IMR-90 (cell line): ENCODE data around the gene CEP162. TPM values are rescaled to one million over a fixed set of nuclear protein-coding genes. Genes with fewer than 3 reads are reported as not detected.

Experiments
- ATAC-seq: fragments of 200-7000 bp; cut with Tn5 transposase; 2 replicates; pipeline ENCODE4 v1.9.1; 2020; ENCODE audit warnings: low read depth, mild to moderate bottlenecking, moderate library complexity
- BruUV-seq: library from RNA; stranded (reverse); fragments of 400-500 nt; replicated peaks from 2 replicates; lab custom pipeline; 2021; lab: Mats Ljungman, UMichigan
- CTCF ChIA-PET: fragments of 300-600 bp; formaldehyde crosslinking; extraction: SDS; loops from one replicate; lab custom pipeline; 2021; ENCODE audit warnings: antibody characterized with exemption; lab: Yijun Ruan, JAX
- POLR2A ChIA-PET: fragments of 300-600 bp; sonication (Branson Sonifier 250); formaldehyde crosslinking; loops from one replicate; lab custom pipeline; 2022; ENCODE audit warnings: antibody characterized with exemption; ENCODE audit not compliant: unreplicated experiment; lab: Charles Lee
- DNase-seq: peaks from one replicate; pipeline ENCODE4 v3.0.0; 2013
- H2AFZ ChIP-seq: replicated peaks from 2 replicates; pipeline ENCODE3; 2013; ENCODE audit warnings: low read length, mild to moderate bottlenecking; ENCODE audit not compliant: poor library complexity
- H2AK5ac ChIP-seq: 2 replicates; pipeline ENCODE4 v1.6.1; 2013; ENCODE audit warnings: low read depth, low read length, inconsistent platforms
- H2AK9ac ChIP-seq: replicated peaks from 2 replicates; pipeline ENCODE3; 2013; ENCODE audit warnings: mild to moderate bottlenecking, low read depth, low read length, moderate library complexity; ENCODE audit not compliant: poor library complexity
- H2BK120ac ChIP-seq: 2 replicates; pipeline ENCODE4 v1.6.1; 2013; ENCODE audit warnings: low read depth, low read length, inconsistent platforms
- H2BK15ac ChIP-seq: 3 replicates; pipeline ENCODE4 v1.6.1; 2013; ENCODE audit warnings: low read depth, low read length, inconsistent platforms
- H2BK20ac ChIP-seq: 2 replicates; pipeline ENCODE4 v1.6.1; 2013; ENCODE audit warnings: low read depth, mild to moderate bottlenecking, inconsistent platforms, low read length, moderate library complexity
- H2BK5ac ChIP-seq: 2 replicates; pipeline ENCODE4 v1.6.1; 2013; ENCODE audit warnings: mild to moderate bottlenecking, low read depth, low read length, inconsistent platforms; ENCODE audit not compliant: poor library complexity, severe bottlenecking
- H3K14ac ChIP-seq: replicated peaks from 2 replicates; pipeline ENCODE4 v1.6.1; 2013; ENCODE audit warnings: low read depth, low read length, inconsistent platforms
- H3K18ac ChIP-seq: 2 replicates; pipeline ENCODE4 v1.6.1; 2013; ENCODE audit warnings: low read depth, low read length, control low read depth
- H3K23ac ChIP-seq: 2 replicates; pipeline ENCODE4 v1.6.1; 2013; ENCODE audit warnings: low read depth, low read length, inconsistent platforms
- H3K27ac ChIP-seq: 2 replicates; pipeline ENCODE4 v1.5.1; 2013; ENCODE audit warnings: mild to moderate bottlenecking, control low read depth, low read length; ENCODE audit not compliant: insufficient read depth
- H3K27me3 ChIP-seq: 2 replicates; pipeline ENCODE4 v1.6.1; 2013; ENCODE audit warnings: low read length; ENCODE audit not compliant: control insufficient read depth, insufficient read depth
- H3K36me3 ChIP-seq: 2 replicates; pipeline ENCODE4 v1.6.1; 2013; ENCODE audit warnings: low read length, mixed read lengths; ENCODE audit not compliant: control insufficient read depth, insufficient read depth
- H3K4ac ChIP-seq: 2 replicates; pipeline ENCODE4 v1.6.1; 2013; ENCODE audit warnings: low read depth, low read length, inconsistent platforms
- H3K4me1 ChIP-seq: 2 replicates; pipeline ENCODE4 v1.6.1; 2013; ENCODE audit warnings: low read length, mixed read lengths; ENCODE audit not compliant: control insufficient read depth, insufficient read depth
- H3K4me2 ChIP-seq: 2 replicates; pipeline ENCODE4 v1.6.1; 2013; ENCODE audit warnings: low read depth, mild to moderate bottlenecking, control low read depth, low read length, moderate library complexity
- H3K4me3 ChIP-seq: 2 replicates; pipeline ENCODE4 v1.5.1; 2013; ENCODE audit warnings: low read depth, mild to moderate bottlenecking, control low read depth, low read length, moderate library complexity; ENCODE audit not compliant: insufficient read depth
- H3K56ac ChIP-seq: 2 replicates; pipeline ENCODE4 v1.6.1; 2013; ENCODE audit warnings: low read length, inconsistent platforms; ENCODE audit not compliant: insufficient read depth; ENCODE audit errors: extremely low read depth
- H3K79me1 ChIP-seq, 2 experiments: 2 replicates each; pipeline ENCODE4 v1.6.1; 2013; ENCODE audit warnings: low read length in 2 of 2, inconsistent platforms in 1 of 2, low read depth in 1 of 2
- H3K9ac ChIP-seq: 2 replicates; pipeline ENCODE4 v1.6.1; 2013; ENCODE audit warnings: low read depth, low read length, control low read depth
- H3K9me1 ChIP-seq: 2 replicates; pipeline ENCODE4 v1.6.1; 2013; ENCODE audit warnings: low read length, inconsistent platforms; ENCODE audit not compliant: insufficient read depth
- H3K9me3 ChIP-seq: 2 replicates; pipeline ENCODE4 v1.6.1; 2013; ENCODE audit warnings: low read length; ENCODE audit not compliant: control insufficient read depth, insufficient read depth
- H4K20me1 ChIP-seq: 2 replicates; pipeline ENCODE4 v1.6.1; 2013; ENCODE audit warnings: low read length, inconsistent platforms; ENCODE audit not compliant: insufficient read depth
- H4K5ac ChIP-seq: 2 replicates; pipeline ENCODE4 v1.6.1; 2013; ENCODE audit warnings: mild to moderate bottlenecking, low read depth, low read length, control low read depth
- H4K8ac ChIP-seq, 2 experiments: 2 replicates each; pipeline ENCODE4 v1.6.1; 2013; ENCODE audit warnings: low read depth in 2 of 2, low read length in 2 of 2, control low read depth in 1 of 2, inconsistent platforms in 1 of 2
- H4K91ac ChIP-seq: 2 replicates; pipeline ENCODE4 v1.6.1; 2013; ENCODE audit warnings: low read depth, low read length, inconsistent platforms; ENCODE audit not compliant: insufficient read depth
- BHLHE40 ChIP-seq: fragments of 150-350 bp; IDR thresholded peaks from 2 replicates; pipeline ENCODE4 v1.6.1; 2016; ENCODE audit warnings: mild to moderate bottlenecking, low read depth, low read length
- CEBPB ChIP-seq: IDR thresholded peaks from 2 replicates; pipeline ENCODE4 v1.6.1; 2012; ENCODE audit warnings: low read depth, low read length, improper control_type of control experiment
- CHD1 ChIP-seq: IDR thresholded peaks from 2 replicates; pipeline ENCODE4 v1.6.1; 2012; ENCODE audit warnings: low read depth, low read length, improper control_type of control experiment
- FOS ChIP-seq: fragments of 150-350 bp; IDR thresholded peaks from 2 replicates; pipeline ENCODE4 v1.6.1; 2016; ENCODE audit warnings: low read depth, low read length
- MAZ ChIP-seq: IDR thresholded peaks from 2 replicates; pipeline ENCODE4 v1.6.1; 2012; ENCODE audit warnings: low read depth, mild to moderate bottlenecking, low read length, improper control_type of control experiment, moderate library complexity, borderline replicate concordance
- NFE2L2 ChIP-seq: fragments of 150-350 bp; IDR thresholded peaks from 2 replicates; pipeline ENCODE4 v1.6.1; 2016; ENCODE audit warnings: low read depth, mild to moderate bottlenecking, low read length
- POLR2A ChIP-seq: IDR thresholded peaks from 2 replicates; pipeline ENCODE4 v1.6.1; 2012; ENCODE audit warnings: mild to moderate bottlenecking, low read depth, low read length
- RFX5 ChIP-seq: IDR thresholded peaks from 2 replicates; pipeline ENCODE4 v1.8.0; 2012; ENCODE audit warnings: low read depth, mild to moderate bottlenecking, low read length, moderate library complexity
- USF2 ChIP-seq: fragments of 150-350 bp; IDR thresholded peaks from 2 replicates; pipeline ENCODE4 v1.6.1; 2017; ENCODE audit warnings: mild to moderate bottlenecking, antibody characterized with exemption, low read length, low read depth
- WGBS, 2 experiments: methylation state at CpG; one replicate each; pipeline versions ENCODE4 v1.1.5 to v1.1.7; 2013; ENCODE audit warnings: missing lambda C conversion rate in 2 of 2; ENCODE audit not compliant: insufficient read length in 1 of 2; ENCODE audit errors: extremely low coverage in 2 of 2; 5-methylcytosine and 5-hydroxymethylcytosine counted together
- dilution Hi-C: fragments of 300-500 bp; cut with HindIII; formaldehyde crosslinking; loops from one replicate; pipeline ENCODE4 v1.14.3; 2018; ENCODE audit warnings: low sequenced_read_pairs; ENCODE audit not compliant: unreplicated experiment
- in situ Hi-C: fragments of 300-500 bp; cut with MboI; formaldehyde crosslinking; loops from 3 replicates; pipeline ENCODE4 v1.14.3; 2019; ENCODE audit warnings: low sequenced_read_pairs, inconsistent platforms, mixed read lengths
- intact Hi-C: fragments of 100-400 bp; cut with micrococcal nuclease; formaldehyde crosslinking; loops from 2 replicates; pipeline ENCODE4 v1.10.0; 2022
- polyA plus RNA-seq, 3 experiments: library from polyadenylated mRNA; depleted of rRNA; stranded (reverse); fragments of >200 nt; gene quantifications; 2 replicates each; pipeline ENCODE4 v1.2.3, GENCODE V29; 2012; ENCODE audit warnings: low replicate concordance in 1 of 3
- total RNA-seq: library from RNA; depleted of rRNA; stranded (reverse); fragments of >200 nt; gene quantifications from 2 replicates; pipeline ENCODE4 v1.2.3, GENCODE V29; 2012
- TF ChIP-seq, protein P1 (sequence below): conservative IDR thresholded peaks from 2 replicates; pipeline ENCODE4 v1.5.1; 2012; ENCODE audit warnings: mild to moderate bottlenecking, low read depth, low read length, improper control_type of control experiment
- TF ChIP-seq, protein P2 (sequence below): fragments of 150-350 bp; IDR thresholded peaks from 2 replicates; pipeline ENCODE4 v1.6.1; 2016; ENCODE audit warnings: low read depth, mild to moderate bottlenecking, low read length, moderate library complexity, borderline replicate concordance

The CEP162 gene
- total and polyA plus RNA-seq, 2 of the 4 experiments (the other 2 are of a cell fraction), result 1.2 to 1.6 TPM

DNA sequence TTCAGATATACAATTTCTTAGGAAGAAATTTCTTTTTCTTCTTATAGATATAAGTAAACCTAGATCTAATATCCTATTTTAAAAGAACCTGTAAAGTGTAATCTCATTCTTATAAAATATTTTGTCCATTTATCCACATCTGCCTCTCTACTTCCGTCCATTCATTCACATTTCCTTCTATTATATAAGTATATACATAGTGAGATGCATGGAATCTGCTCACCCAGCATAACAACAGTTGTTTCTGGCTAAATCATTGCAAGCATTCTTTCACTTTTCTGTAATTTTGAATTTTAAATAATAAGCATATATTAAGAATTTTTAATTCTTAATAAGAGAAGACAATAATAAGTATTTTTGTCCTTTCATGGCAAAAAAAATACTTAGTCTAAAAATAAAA lies 45.4 kb downstream of the CEP162 start:
- Histone ChIP-seq H3K56ac (no peak overlapping the region), H3K4me2 (no peak overlapping the region), H3K9me3 (no peaks in the 10 kb centered on the region), H4K91ac (no peak overlapping the region), H3K27me3 (no peaks in the 10 kb centered on the region), H3K36me3 (0 out of 2 replicates have a peak, but pooled peaks cover 3% of the 10 kb centered on the region), H3K23ac (no peak overlapping the region), H3K4me1 (no peaks in the 10 kb centered on the region), H2AK5ac (no peak overlapping the region), H3K4ac (no peak overlapping the region), H3K4me3 (no peak overlapping the region), H4K5ac (no peak overlapping the region), H2BK120ac (no peak overlapping the region), H2AFZ (no peak overlapping the region), H2BK20ac (no peak overlapping the region), H2AK9ac (no peak overlapping the region), H3K14ac (no peak overlapping the region), H3K18ac (no peak overlapping the region), H3K9me1 (no peaks in the 10 kb centered on the region), H3K9ac (no peak overlapping the region), H4K8ac (no peak overlapping the region), H2BK15ac (no peak overlapping the region), H2BK5ac (no peak overlapping the region), H3K27ac (no peak overlapping the region), H3K79me1 (no peaks in the 10 kb centered on the region; a peak in 1 of 4 replicates), H4K20me1 (no peaks in the 10 kb centered on the region)
- no TSS peak for BruUV-seq
- ATAC-seq (no peak), DNase-seq (no peak)
- WGBS, 2 experiments, result no CpG with 5 or more reads among the region's 1 CpG
- TF ChIP-seq POLR2A, result no peak
- TF ChIP-seq BHLHE40, result no peak
- TF ChIP-seq, protein P1, sequence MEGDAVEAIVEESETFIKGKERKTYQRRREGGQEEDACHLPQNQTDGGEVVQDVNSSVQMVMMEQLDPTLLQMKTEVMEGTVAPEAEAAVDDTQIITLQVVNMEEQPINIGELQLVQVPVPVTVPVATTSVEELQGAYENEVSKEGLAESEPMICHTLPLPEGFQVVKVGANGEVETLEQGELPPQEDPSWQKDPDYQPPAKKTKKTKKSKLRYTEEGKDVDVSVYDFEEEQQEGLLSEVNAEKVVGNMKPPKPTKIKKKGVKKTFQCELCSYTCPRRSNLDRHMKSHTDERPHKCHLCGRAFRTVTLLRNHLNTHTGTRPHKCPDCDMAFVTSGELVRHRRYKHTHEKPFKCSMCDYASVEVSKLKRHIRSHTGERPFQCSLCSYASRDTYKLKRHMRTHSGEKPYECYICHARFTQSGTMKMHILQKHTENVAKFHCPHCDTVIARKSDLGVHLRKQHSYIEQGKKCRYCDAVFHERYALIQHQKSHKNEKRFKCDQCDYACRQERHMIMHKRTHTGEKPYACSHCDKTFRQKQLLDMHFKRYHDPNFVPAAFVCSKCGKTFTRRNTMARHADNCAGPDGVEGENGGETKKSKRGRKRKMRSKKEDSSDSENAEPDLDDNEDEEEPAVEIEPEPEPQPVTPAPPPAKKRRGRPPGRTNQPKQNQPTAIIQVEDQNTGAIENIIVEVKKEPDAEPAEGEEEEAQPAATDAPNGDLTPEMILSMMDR, result no peak
- TF ChIP-seq RFX5, result no peak
- TF ChIP-seq NFE2L2, result no peak
- no peak for TF ChIP-seq CEBPB
- TF ChIP-seq, protein P2, sequence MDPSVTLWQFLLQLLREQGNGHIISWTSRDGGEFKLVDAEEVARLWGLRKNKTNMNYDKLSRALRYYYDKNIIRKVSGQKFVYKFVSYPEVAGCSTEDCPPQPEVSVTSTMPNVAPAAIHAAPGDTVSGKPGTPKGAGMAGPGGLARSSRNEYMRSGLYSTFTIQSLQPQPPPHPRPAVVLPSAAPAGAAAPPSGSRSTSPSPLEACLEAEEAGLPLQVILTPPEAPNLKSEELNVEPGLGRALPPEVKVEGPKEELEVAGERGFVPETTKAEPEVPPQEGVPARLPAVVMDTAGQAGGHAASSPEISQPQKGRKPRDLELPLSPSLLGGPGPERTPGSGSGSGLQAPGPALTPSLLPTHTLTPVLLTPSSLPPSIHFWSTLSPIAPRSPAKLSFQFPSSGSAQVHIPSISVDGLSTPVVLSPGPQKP, result no peak
- no peak for TF ChIP-seq USF2
- no peak for TF ChIP-seq CHD1
- TF ChIP-seq FOS, result no peak
- no peak for TF ChIP-seq MAZ
- intact Hi-C loops, result no loop called here
- in situ Hi-C loops, result no loop called here
- ChIA-PET CTCF (no interaction called here), POLR2A (no interaction called here)
- dilution Hi-C loops, result no loop called here
